Muscle layer of duodenum (tissue), 2 donors: Measurements from ENCODE around the gene GDPD5.

ENCODE experiments used
- H3K27ac ChIP-seq: one replicate; pipeline ENCODE4 v1.7.0; 2013; ENCODE audit warnings: mild to moderate bottlenecking, low read length
- H3K27me3 ChIP-seq: one replicate; pipeline ENCODE4 v1.7.0; 2013; ENCODE audit warnings: low read depth, mild to moderate bottlenecking, control low read depth, low read length
- H3K36me3 ChIP-seq, 2 donors: one replicate each; pipeline ENCODE4 v1.7.0; 2013; ENCODE audit warnings: low read length in 2 of 2, control low read depth in 1 of 2, mild to moderate bottlenecking in 1 of 2; ENCODE audit not compliant: insufficient read depth in 2 of 2, control insufficient read depth in 1 of 2
- H3K4me1 ChIP-seq, 2 donors: one replicate each; pipeline ENCODE4 v1.7.0; 2013; ENCODE audit warnings: low read length in 2 of 2, mild to moderate bottlenecking in 2 of 2, control low read depth in 1 of 2, moderate library complexity in 1 of 2; ENCODE audit not compliant: insufficient read depth in 2 of 2, control insufficient read depth in 1 of 2
- H3K4me3 ChIP-seq, 2 donors: one replicate each; pipeline ENCODE4 v1.7.0; 2013; ENCODE audit warnings: low read length in 2 of 2, low read depth in 1 of 2, mild to moderate bottlenecking in 1 of 2
- H3K9me3 ChIP-seq, 2 donors: one replicate each; pipeline ENCODE4 v1.7.0; 2013; ENCODE audit warnings: low read length in 2 of 2, control low read depth in 1 of 2, mild to moderate bottlenecking in 1 of 2; ENCODE audit not compliant: control insufficient read depth in 1 of 2
- donor health status: healthy.

GDPD5 gene

GRCh38 chr11:75472081-75472732 is 53.5 kb downstream of the GDPD5 start:
- Histone ChIP-seq H3K4me3 (no peak overlapping the region), H3K9me3 (no peaks in the 10 kb centered on the region), H3K27me3 (no peaks in the 10 kb centered on the region), H3K27ac (no peak overlapping the region), H3K36me3 (no peaks in the 10 kb centered on the region), H3K4me1 (peaks cover 6 to 15% of the 10 kb centered on the region in 2 donors)

- no peak overlapping the region for H3K27ac ChIP-seq
- no peaks in the 10 kb centered on the region for H3K27me3 ChIP-seq
- H3K36me3 ChIP-seq, result no peaks in the 10 kb centered on the region
- H3K9me3 ChIP-seq, result no peaks in the 10 kb centered on the region
- peaks cover 6 to 15% of the 10 kb centered on the region in 2 donors for H3K4me1 ChIP-seq
- no peak overlapping the region for H3K4me3 ChIP-seq
Measured at GRCh38 chr11:75471176-75471973, 54.4 kb downstream of the GDPD5 start.

GRCh38 chr11:75470476-75471080 is 55.2 kb downstream of the GDPD5 start:
- Histone ChIP-seq H3K27ac (no peak overlapping the region), H3K9me3 (no peaks in the 10 kb centered on the region), H3K27me3 (no peaks in the 10 kb centered on the region), H3K4me3 (no peak overlapping the region), H3K4me1 (peaks cover 0 to 9% of the 10 kb centered on the region in 2 donors), H3K36me3 (no peaks in the 10 kb centered on the region)

GRCh38 chr11:75469785-75470405 is 55.8 kb downstream of the GDPD5 start:
- H3K9me3 ChIP-seq, result no peaks in the 10 kb centered on the region
- H3K27me3 ChIP-seq, result no peaks in the 10 kb centered on the region
- no peak overlapping the region for H3K27ac ChIP-seq
- no peaks in the 10 kb centered on the region for H3K36me3 ChIP-seq
- H3K4me1 ChIP-seq, result peaks cover 0 to 7% of the 10 kb centered on the region in 2 donors
- H3K4me3 ChIP-seq, result no peak overlapping the region

- Histone ChIP-seq H3K4me3 (no peak overlapping the region), H3K9me3 (no peaks in the 10 kb centered on the region), H3K36me3 (no peaks in the 10 kb centered on the region), H3K27me3 (no peaks in the 10 kb centered on the region), H3K27ac (no peak overlapping the region), H3K4me1 (peaks cover 0 to 4% of the 10 kb centered on the region in 2 donors)
Measured at GRCh38 chr11:75468534-75469340, 57.0 kb downstream of the GDPD5 start.

GRCh38 chr11:75467881-75468280 is 57.9 kb downstream of the GDPD5 start:
- Histone ChIP-seq H3K27me3 (no peaks in the 10 kb centered on the region), H3K36me3 (no peaks in the 10 kb centered on the region), H3K27ac (no peak overlapping the region), H3K9me3 (no peaks in the 10 kb centered on the region), H3K4me1 (peaks cover 0 to 4% of the 10 kb centered on the region in 2 donors), H3K4me3 (no peak overlapping the region)

GRCh38 chr11:75467311-75467710 is 58.4 kb downstream of the GDPD5 start:
- Histone ChIP-seq H3K36me3 (no peaks in the 10 kb centered on the region), H3K27me3 (no peaks in the 10 kb centered on the region), H3K4me3 (no peak overlapping the region), H3K4me1 (peaks cover 0 to 4% of the 10 kb centered on the region in 2 donors), H3K9me3 (no peaks in the 10 kb centered on the region), H3K27ac (no peak overlapping the region)

GRCh38 chr11:75465701-75466531 is 59.8 kb downstream of the GDPD5 start:
- peaks cover 0 to 4% of the 10 kb centered on the region in 2 donors for H3K4me1 ChIP-seq
- no peak overlapping the region for H3K4me3 ChIP-seq
- no peaks in the 10 kb centered on the region for H3K36me3 ChIP-seq
- no peaks in the 10 kb centered on the region for H3K27me3 ChIP-seq
- H3K9me3 ChIP-seq, result no peaks in the 10 kb centered on the region
- no peak overlapping the region for H3K27ac ChIP-seq

- Histone ChIP-seq H3K4me3 (no peak overlapping the region), H3K4me1 (no peaks in the 10 kb centered on the region), H3K27me3 (no peaks in the 10 kb centered on the region), H3K36me3 (no peaks in the 10 kb centered on the region), H3K9me3 (no peaks in the 10 kb centered on the region), H3K27ac (no peak overlapping the region)
Measured at GRCh38 chr11:75463106-75463774, 62.5 kb downstream of the GDPD5 start.
